HG02642 (cell line): ENCODE measurements around the gene DEPDC5.
"Not testable (repeated sequence)": the region's sequence is repeated elsewhere in the genome, so short reads cannot be mapped to it uniquely, and the experiment has no call there.

Experiments
- ATAC-seq: cut with Tn5 transposase; IDR thresholded peaks from one replicate; pipeline ENCODE4 v1.9.1; 2021; ENCODE audit warnings: mild to moderate bottlenecking; ENCODE audit not compliant: unreplicated experiment, poor library complexity

DEPDC5 gene

DNA sequence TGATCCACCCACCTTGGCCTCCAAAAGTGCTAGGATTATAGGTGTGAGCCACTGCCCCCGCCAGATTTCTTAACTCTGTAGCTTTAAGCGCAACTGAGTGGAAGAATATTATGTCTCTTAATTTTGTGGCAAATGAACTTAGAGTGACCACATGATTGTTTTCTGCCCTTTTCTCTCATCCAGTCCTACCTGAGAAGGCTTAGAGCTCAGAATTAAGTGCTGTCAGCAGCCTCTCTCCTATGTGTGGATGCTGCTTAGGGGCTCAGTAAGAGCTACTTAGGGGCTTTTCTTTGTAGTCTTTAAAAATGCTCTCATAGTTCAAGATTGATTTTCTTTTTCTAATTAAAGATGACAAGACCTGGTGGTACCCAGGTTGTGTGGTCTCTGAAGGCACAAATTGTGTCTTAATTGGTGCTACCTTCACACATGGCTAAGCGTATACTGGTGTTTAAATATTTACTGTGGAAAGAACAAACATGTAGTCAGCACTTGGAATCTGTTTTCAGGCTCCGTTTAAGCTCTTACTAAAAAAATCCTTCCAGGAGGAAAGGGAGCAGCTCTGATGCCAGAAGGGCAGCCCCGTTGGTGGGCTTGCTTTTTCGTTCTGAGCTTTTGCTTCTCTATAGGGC is 59.3 kb downstream of the DEPDC5 start:
- no peak for ATAC-seq

DNA sequence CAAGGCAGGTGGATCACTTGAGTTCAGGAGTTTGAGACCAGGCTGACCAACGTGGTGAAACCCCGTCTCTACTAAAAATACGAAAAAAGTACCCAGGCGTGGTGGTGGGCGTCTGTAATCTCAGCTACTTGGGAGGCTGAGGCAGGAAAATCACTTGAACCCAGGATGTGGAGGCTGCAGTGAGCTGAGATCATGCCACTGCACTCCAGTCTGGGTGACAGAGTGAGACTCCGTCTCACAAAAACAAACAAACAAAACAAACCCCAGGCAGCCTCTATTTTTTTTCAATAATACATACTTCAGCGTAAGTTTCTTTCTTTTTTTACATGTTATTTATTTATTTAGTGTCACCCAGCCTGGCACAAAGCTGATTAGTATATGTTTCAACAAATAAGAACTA is 60.1 kb downstream of the DEPDC5 start:
- not testable (repeated sequence) for ATAC-seq

DNA sequence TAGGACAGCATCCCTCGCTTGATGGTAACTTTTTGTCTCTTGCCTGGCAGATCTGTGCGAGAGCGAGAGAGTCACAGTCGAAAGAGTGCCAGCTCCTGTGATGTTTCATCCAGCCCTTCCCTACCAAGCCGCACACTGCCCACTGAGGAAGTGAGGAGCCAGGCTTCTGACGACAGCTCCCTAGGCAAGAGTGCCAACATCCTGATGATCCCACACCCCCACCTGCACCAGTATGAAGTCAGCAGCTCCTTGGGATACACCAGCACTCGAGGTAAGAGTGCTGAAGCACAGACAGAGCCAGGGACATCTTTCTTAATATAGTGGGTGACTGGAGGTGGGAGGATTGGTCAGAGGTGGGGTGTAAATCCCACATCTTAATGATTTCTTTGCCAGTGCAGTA is 61.1 kb downstream of the DEPDC5 start:
- no peak for ATAC-seq

DNA sequence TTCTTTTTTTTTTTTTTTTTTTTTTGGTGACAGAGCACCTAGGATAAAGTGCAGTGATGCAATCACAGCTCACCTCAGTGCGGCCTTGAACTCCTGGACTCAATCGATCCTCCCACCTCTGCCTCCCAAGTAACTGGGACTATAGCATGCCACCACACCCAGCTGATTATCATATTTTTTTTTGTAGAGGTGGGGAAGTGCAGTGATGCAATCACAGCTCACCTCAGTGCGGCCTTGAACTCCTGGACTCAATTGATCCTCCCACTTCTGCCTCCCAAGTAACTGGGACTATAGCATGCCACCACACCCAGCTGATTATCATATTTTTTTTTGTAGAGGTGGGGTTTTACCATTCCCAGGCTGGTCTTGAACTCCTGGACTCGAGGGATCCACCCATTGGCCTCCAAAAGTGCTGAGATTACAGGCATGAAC is 61.6 kb downstream of the DEPDC5 start:
- ATAC-seq: not testable (repeated sequence)

DNA sequence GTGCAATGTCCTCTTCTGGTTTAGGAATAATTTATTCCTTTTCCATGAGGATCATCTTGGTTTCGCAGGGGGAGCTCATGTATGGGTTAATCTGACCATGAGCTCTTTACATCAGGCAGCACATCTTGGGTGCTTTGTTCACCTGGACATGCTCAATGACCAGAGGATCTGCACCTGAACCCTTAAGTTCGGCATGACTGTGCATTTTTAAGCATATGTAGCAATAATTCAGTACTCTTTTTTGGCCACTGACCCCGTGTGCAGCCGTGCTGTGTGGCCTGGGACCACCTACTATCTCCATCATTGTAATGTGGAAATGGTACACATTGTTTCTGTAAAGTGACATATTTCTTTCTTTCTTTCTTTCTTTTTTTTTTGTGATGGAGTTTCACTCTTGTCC is 62.9 kb downstream of the DEPDC5 start:
- no peak for ATAC-seq

DNA sequence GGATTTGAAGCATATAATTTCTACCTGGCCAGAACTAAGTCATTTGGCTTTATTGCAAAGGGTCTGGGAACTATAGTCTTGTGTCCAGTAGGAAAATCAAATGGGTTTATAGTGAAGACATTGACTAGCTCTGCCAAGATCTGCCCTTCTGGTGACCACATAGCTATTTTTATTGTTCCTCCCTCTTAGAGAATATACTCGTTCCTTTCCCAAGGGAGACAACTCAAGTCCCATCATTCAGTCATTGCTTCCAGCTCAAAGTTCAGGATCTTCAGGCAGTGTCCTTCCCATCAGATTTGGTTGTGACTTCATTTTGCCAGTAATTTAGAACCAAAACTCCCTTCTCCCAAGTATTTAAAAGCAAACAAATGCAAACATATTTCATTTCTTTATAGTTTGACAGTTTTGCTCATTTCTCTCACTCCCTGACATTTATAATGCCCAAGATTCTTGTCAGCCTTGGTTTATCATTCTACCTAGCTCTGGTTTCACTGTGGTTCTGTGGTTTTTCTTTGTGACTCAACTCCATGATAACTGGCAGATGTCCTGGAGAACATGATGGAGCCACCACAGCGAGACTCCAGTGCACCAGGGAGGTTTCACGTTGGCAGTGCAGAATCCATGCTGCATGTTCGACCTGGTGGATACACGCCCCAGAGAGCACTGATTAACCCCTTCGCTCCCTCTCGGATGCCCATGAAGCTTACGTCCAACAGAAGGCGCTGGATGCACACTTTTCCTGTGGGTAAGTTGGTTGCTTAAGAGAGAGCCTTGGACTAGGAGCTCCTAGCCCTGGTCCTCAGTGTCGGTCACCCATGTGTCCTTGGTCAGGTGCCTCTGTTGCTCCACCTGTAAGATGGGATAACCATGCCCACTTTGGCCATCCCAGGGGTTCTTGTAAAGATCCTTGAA is 64.9 kb downstream of the DEPDC5 start:
- no peak for ATAC-seq

DNA sequence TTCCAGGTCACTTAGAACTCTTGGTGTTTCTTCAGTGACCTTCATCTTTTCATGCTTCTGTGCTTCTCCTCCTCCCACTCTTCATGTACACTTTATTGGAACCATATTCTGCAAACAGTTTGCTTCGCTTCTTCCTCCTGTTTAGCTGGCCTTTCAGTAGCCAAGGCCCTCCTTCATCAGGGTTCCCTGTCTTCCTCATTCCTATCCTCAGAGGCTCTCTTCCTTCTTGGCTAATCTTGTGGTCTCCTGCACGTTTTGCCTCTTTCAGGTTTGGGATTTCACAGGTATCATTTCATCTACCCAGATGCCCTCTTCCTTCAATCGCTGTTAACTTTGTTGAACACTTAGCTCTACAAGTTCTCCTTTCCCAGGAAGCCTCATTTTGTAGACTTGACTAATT is 66.8 kb downstream of the DEPDC5 start:
- no peak for ATAC-seq

GRCh38 chr22:31821572-31821971 is 67.8 kb downstream of the DEPDC5 start:
- no peak for ATAC-seq

GRCh38 chr22:31822523-31822922 is 68.7 kb downstream of the DEPDC5 start:
- ATAC-seq: no peak

GRCh38 chr22:31825513-31825912 is 71.7 kb downstream of the DEPDC5 start:
- no peak for ATAC-seq

DNA sequence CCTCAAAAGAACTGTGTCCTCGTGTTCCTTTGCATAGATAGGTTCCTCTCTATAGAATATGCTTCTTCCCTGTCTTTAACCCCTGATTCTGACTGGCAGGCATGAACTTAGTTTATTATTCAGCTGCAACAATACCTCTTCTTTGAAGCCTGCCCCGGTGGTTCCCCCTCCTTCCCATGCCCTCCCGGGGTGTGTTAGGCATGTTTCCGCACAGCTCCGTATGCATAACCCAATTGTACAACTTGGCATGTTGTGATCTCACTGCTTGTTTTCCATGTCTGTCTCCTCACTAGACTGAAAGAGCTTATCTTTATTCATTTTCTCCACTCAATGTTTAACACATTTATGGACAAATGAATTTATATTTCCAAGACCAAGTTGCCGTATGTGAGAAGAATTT is 72.6 kb downstream of the DEPDC5 start:
- no peak for ATAC-seq

GRCh38 chr22:31828739-31829138 is 74.9 kb downstream of the DEPDC5 start:
- no peak for ATAC-seq

DNA sequence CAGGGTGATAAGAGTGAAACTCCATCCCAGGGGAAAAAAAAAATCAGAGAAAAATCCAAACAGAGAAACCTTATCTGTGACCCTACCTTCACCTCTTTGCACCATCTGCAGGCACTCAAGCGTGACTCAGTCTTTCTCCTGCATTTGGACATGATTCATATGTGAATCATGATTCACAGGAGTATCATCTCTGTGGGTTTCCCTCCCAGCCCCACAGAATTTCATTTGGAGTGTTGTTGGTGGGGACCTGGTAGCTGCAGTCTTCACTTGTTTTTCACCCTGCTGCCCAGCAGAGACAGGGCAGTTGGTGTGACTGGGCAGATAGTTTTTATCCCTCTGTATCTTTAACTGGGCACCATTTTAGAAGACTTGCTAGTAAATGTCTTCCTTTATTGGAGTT is 75.7 kb downstream of the DEPDC5 start:
- ATAC-seq: no peak

DNA sequence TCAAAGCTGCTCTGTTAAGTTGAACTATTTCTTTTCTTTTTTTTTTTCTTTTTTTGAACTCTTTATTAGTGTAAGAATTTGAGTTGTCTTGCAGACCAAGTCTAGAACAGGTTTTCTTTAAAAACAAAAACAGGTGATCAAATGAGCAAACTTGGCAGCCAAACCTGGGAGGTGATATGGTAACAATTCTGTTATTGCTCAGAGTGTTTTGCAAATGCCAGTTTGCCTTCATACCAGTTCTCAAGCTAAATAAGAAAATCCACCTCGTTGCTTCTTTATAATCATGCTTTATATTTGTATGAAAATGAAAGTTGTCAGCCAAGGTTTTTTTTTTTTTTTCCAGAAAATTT is 76.9 kb downstream of the DEPDC5 start:
- ATAC-seq: no peak

GRCh38 chr22:31833930-31834329 is 80.1 kb downstream of the DEPDC5 start:
- ATAC-seq: no peak

- ATAC-seq: no peak
Observed at GRCh38 chr22:31836010-31836409, 82.2 kb downstream of the DEPDC5 start.

DNA sequence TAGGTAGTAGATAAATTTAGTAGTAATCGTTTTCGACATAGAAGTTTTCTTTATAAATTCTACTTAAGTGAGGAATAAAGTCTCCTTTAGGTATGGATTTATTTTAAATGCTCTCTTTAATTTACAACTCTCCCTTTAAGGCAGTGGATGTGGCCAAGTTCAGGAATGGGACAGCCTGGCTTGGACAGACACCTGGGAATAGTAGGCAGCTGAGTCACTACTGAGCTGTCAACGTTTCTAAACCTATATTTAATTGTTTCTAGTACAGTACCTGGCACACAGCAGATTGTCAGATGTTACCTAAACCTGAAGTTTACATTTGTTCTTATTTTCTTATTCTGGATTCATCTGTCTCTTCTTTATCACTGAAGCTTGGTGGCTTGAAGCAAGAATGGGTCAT is 85.1 kb downstream of the DEPDC5 start:
- no peak for ATAC-seq

DNA sequence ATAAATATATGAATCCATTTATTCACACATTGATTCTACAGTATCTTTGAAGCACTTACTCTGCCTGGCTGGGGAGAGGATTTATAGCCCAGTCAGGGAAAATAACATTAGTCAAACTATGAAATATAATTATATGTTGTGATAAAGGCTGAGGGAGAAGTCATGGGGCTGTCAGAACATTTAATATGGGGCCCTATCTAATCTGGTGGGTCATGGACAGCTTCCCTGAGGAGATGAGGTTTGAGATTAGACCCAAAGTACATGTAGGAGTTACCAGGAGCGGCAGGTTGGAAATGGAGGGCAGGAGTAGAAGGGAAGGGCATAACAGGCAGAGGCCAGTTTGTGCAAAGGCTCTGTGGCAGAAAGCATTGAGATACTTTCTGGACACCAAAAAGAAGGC is 86.2 kb downstream of the DEPDC5 start:
- ATAC-seq: no peak

DNA sequence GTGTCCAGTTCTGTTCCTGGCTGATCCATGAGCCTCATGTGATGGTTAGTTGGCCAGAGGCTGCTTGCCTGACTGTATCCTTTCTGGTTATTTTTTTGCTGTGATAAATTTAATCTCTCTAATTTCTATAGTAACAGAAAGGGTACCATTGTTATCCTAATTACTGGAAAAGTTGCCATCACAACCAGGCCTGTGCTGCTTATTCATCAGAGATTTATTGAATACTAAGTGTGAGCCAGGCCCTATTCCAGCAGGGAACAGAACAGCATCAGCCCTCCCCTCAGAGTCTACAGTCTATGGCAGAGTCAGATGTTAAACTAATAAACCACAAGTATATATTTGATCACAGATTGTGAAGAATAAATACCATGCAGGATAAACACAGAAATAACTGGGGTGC is 86.8 kb downstream of the DEPDC5 start:
- no peak for ATAC-seq

GRCh38 chr22:31841078-31841827 is 87.4 kb downstream of the DEPDC5 start:
- ATAC-seq: no peak

- no peak for ATAC-seq
Observed at GRCh38 chr22:31843526-31843925, 89.7 kb downstream of the DEPDC5 start.
